Muscle of leg (tissue), 11 donors: ENCODE data around the gene SELENOH. TPM values are rescaled to one million over a fixed set of nuclear protein-coding genes. Genes with fewer than 3 reads are reported as not detected.

Experiments
- DNase-seq: peaks from one replicate; pipeline ENCODE4 v3.0.0; 2013
- H3K27ac ChIP-seq: one replicate; pipeline ENCODE4 v1.5.1; 2013; ENCODE audit warnings: mild to moderate bottlenecking, low read length, control low read depth
- H3K27me3 ChIP-seq: one replicate; pipeline ENCODE4 v1.6.1; 2013; ENCODE audit warnings: low read length; ENCODE audit not compliant: control insufficient read depth, insufficient read depth
- H3K36me3 ChIP-seq: one replicate; pipeline ENCODE4 v1.6.1; 2013; ENCODE audit warnings: low read length; ENCODE audit not compliant: control insufficient read depth, insufficient read depth
- H3K4me1 ChIP-seq: one replicate; pipeline ENCODE4 v1.6.1; 2013; ENCODE audit warnings: low read length; ENCODE audit not compliant: control insufficient read depth, insufficient read depth
- H3K4me3 ChIP-seq: one replicate; pipeline ENCODE4 v1.5.1; 2013; ENCODE audit warnings: low read length, control low read depth
- H3K9me3 ChIP-seq: replicated peaks from 2 replicates; pipeline ENCODE4 v1.6.1; 2013; ENCODE audit warnings: low read depth, low read length; ENCODE audit not compliant: control insufficient read depth
- WGBS: methylation state at CpG from one replicate; pipeline ENCODE4 v1.1.5; 2013; ENCODE audit warnings: missing lambda C conversion rate; ENCODE audit not compliant: insufficient coverage; 5-methylcytosine and 5-hydroxymethylcytosine counted together
- polyA plus RNA-seq, 8 donors: library from polyadenylated mRNA; unstranded; fragments of 120-200 nt; gene quantifications; one replicate each; pipeline versions ENCODE4 v1.2.1 to v1.2.3, GENCODE V29; 2013; ENCODE audit warnings: inconsistent platforms in 1 of 8, low replicate concordance in 1 of 8; ENCODE audit not compliant: insufficient read length in 8 of 8, insufficient read depth in 1 of 8
- total RNA-seq: library from RNA; stranded (reverse); fragments of 120-200 nt; gene quantifications from one replicate; pipeline ENCODE4 v1.2.4, GENCODE V29; 2013

The SELENOH gene
- total and polyA plus RNA-seq, 9 donors = 68.8 to 113 (median 78.8) TPM

GRCh38 chr11:57791321-57792059 lies 50.2 kb downstream of the SELENOH start:
- Histone ChIP-seq H3K27ac (peak overlapping the region; percentile 71), H3K36me3 (peaks cover 44% of the 10 kb centered on the region), H3K9me3 (no peaks in the 10 kb centered on the region), H3K27me3 (no peaks in the 10 kb centered on the region), H3K4me1 (peaks cover 7% of the 10 kb centered on the region), H3K4me3 (no peak overlapping the region)
- WGBS = 91% methylated on average over 13 of the region's 22 CpGs
- DNase-seq = no peak

GRCh38 chr11:57792060-57792541 lies 50.8 kb downstream of the SELENOH start:
- Histone ChIP-seq H3K27me3 (no peaks in the 10 kb centered on the region), H3K36me3 (peaks cover 49% of the 10 kb centered on the region), H3K4me1 (peaks cover 7% of the 10 kb centered on the region), H3K9me3 (no peaks in the 10 kb centered on the region), H3K27ac (peak overlapping the region; percentile 71), H3K4me3 (no peak overlapping the region)
- DNase-seq = peak; percentile 79
- WGBS = no CpG with 5 or more reads among the region's 7 CpGs

- peak; percentile 56 for DNase-seq
- Histone ChIP-seq H3K9me3 (no peaks in the 10 kb centered on the region), H3K4me3 (no peak overlapping the region), H3K36me3 (peaks cover 51% of the 10 kb centered on the region), H3K4me1 (peaks cover 7% of the 10 kb centered on the region), H3K27me3 (no peaks in the 10 kb centered on the region), H3K27ac (peak overlapping the region; percentile 71)
These were observed 51.6 kb downstream of the SELENOH start for GRCh38 chr11:57792870-57793269.

Other genes with a start within 250 kb of the SELENOH start
- 12.2 TPM for gene SLC43A1, start 225.8 kb upstream of the SELENOH start, total RNA-seq
- gene SLC43A1, start 225.8 kb upstream of the SELENOH start, polyA plus RNA-seq = 10 to 100 TPM in 4 of 8 donors, 1 to 10 TPM in 4; 7.1 to 12.5 (median 10.1) TPM
- gene TIMM10, start 210.7 kb upstream of the SELENOH start, total RNA-seq = 44.1 TPM
- 10 to 100 TPM; 36.3 to 61.9 (median 37.8) TPM for gene TIMM10, start 210.7 kb upstream of the SELENOH start, polyA plus RNA-seq
- gene SMTNL1, start 203.9 kb upstream of the SELENOH start, total RNA-seq = 143 TPM
- 100 to 1,000 TPM in 7 of 8 donors, 10 to 100 TPM in 1; 93.2 to 258 (median 197) TPM for gene SMTNL1, start 203.9 kb upstream of the SELENOH start, polyA plus RNA-seq
- 18.5 TPM for gene UBE2L6, start 173.8 kb upstream of the SELENOH start, total RNA-seq
- 10 to 100 TPM; 19.9 to 25.6 (median 22.5) TPM for gene UBE2L6, start 173.8 kb upstream of the SELENOH start, polyA plus RNA-seq
- gene SERPING1, start 143.8 kb upstream of the SELENOH start, total RNA-seq = 31.4 TPM
- 10 to 100 TPM; 71.8 to 97.7 (median 89.0) TPM for gene SERPING1, start 143.8 kb upstream of the SELENOH start, polyA plus RNA-seq
- gene YPEL4, start 91.6 kb upstream of the SELENOH start, total RNA-seq = 0.53 TPM
- gene YPEL4, start 91.6 kb upstream of the SELENOH start, polyA plus RNA-seq = 1 to 10 TPM in 7 of 8 donors, under 1 TPM in 1; 0.82 to 2.1 (median 1.7) TPM
- gene CLP1, start 83.7 kb upstream of the SELENOH start, total RNA-seq = 12.3 TPM
- gene CLP1, start 83.7 kb upstream of the SELENOH start, polyA plus RNA-seq = 10 to 100 TPM in 4 of 8 donors, 1 to 10 TPM in 4; 8.6 to 11.3 (median 10.0) TPM
- gene ZDHHC5, start 73.4 kb upstream of the SELENOH start, total RNA-seq = 13.5 TPM
- 10 to 100 TPM; 25.6 to 40.3 (median 31.9) TPM for gene ZDHHC5, start 73.4 kb upstream of the SELENOH start, polyA plus RNA-seq
- gene MED19, start 29.3 kb upstream of the SELENOH start, total RNA-seq = 18.9 TPM
- gene MED19, start 29.3 kb upstream of the SELENOH start, polyA plus RNA-seq = 10 to 100 TPM; 11.3 to 16.3 (median 14.0) TPM
- 53.7 TPM for gene TMX2, start 28.9 kb upstream of the SELENOH start, total RNA-seq
- gene TMX2, start 28.9 kb upstream of the SELENOH start, polyA plus RNA-seq = 10 to 100 TPM; 45.8 to 55.3 (median 53.8) TPM
- not detected for gene BTBD18, start 10.3 kb downstream of the SELENOH start, total RNA-seq
- under 1 TPM in 7 of 8 donors, not detected in 1; 0.07 to 0.41 (median 0.09) TPM for gene BTBD18, start 10.3 kb downstream of the SELENOH start, polyA plus RNA-seq
- gene CTNND1, start 20.3 kb downstream of the SELENOH start, total RNA-seq = 110 TPM
- 100 to 1,000 TPM; 106 to 145 (median 128) TPM for gene CTNND1, start 20.3 kb downstream of the SELENOH start, polyA plus RNA-seq